MCF 10A (cell line): ENCODE measurements around the gene C16orf96. TPM values are rescaled to one million over a fixed set of nuclear protein-coding genes. Genes with fewer than 3 reads are reported as not detected.
A peak's percentile ranks its signal among the peaks of the same experiment; 100 is the strongest.

ENCODE experiments used
- BruUV-seq: library from RNA; stranded (reverse); fragments of 400-500 nt; replicated peaks from 2 replicates; lab custom pipeline; 2021; lab: Mats Ljungman, UMichigan
- CTCF ChIA-PET: fragments of 300-600 bp; sonication (Branson Sonifier 250); formaldehyde crosslinking; extraction: SDS; loops from one replicate; lab custom pipeline; 2021; ENCODE audit warnings: antibody characterized with exemption, inconsistent platforms; lab: Yijun Ruan, JAX
- POLR2A ChIA-PET: fragments of 300-600, 350-650 bp; sonication (Branson Sonifier 250); formaldehyde crosslinking; extraction: SDS; loops from one replicate; lab custom pipeline; 2020; ENCODE audit warnings: antibody characterized with exemption, inconsistent platforms; lab: Yijun Ruan, JAX
- DNase-seq: peaks from one replicate; pipeline ENCODE4 v3.0.0-alpha.2; 2018; ENCODE audit not compliant: unreplicated experiment
- H3K27ac Mint-ChIP-seq: one replicate; pipeline ENCODE4 v1.8.0; 2022; ENCODE audit warnings: mild to moderate bottlenecking, low read depth, mixed read lengths; ENCODE audit not compliant: unreplicated experiment
- H3K27me3 Mint-ChIP-seq: one replicate; pipeline ENCODE4 v1.8.0; 2022; ENCODE audit warnings: mixed read lengths; ENCODE audit not compliant: insufficient read depth, unreplicated experiment
- H3K36me3 Mint-ChIP-seq: one replicate; pipeline ENCODE4 v1.8.0; 2022; ENCODE audit warnings: mild to moderate bottlenecking, moderate library complexity, mixed read lengths; ENCODE audit not compliant: insufficient read depth, unreplicated experiment
- H3K4me1 Mint-ChIP-seq: one replicate; pipeline ENCODE4 v1.8.0; 2022; ENCODE audit warnings: mixed read lengths; ENCODE audit not compliant: insufficient read depth, unreplicated experiment
- H3K4me3 Mint-ChIP-seq: one replicate; pipeline ENCODE4 v1.8.0; 2022; ENCODE audit warnings: mild to moderate bottlenecking, moderate library complexity, mixed read lengths; ENCODE audit not compliant: unreplicated experiment
- H3K9me3 Mint-ChIP-seq: one replicate; pipeline ENCODE4 v1.8.0; 2022; ENCODE audit warnings: mixed read lengths; ENCODE audit not compliant: unreplicated experiment
- CTCF ChIP-seq: fragments of 200-600 bp; IDR thresholded peaks from one replicate; pipeline ENCODE4 v1.8.0; 2022; ENCODE audit warnings: antibody characterized with exemption, mild to moderate bottlenecking; ENCODE audit not compliant: unreplicated experiment
- intact Hi-C: fragments of 100-400 bp; cut with micrococcal nuclease; formaldehyde crosslinking; loops from 2 replicates; pipeline ENCODE4 v1.14.1; 2022
- total RNA-seq: library from RNA; stranded (reverse); gene quantifications from 2 replicates; pipeline ENCODE4 v1.2.3, GENCODE V29; 2022

Gene C16orf96
- total RNA-seq, 1 experiment from 2014 or later = not detected

GRCh38 chr16:4574919-4575705 is 19.0 kb downstream of the C16orf96 start:
- TF ChIP-seq CTCF = no peak
- no peak for DNase-seq
- BruUV-seq = no TSS peak
- Mint-ChIP-seq H3K27ac (no peak overlapping the region), H3K4me1 (peaks cover 5% of the 10 kb centered on the region), H3K36me3 (no peaks in the 10 kb centered on the region), H3K27me3 (no peaks in the 10 kb centered on the region), H3K4me3 (no peak overlapping the region), H3K9me3 (no peaks in the 10 kb centered on the region)
- ChIA-PET CTCF (interaction anchor here (1.1 to 2.5 kb wide), 3 partner anchors 10 to 69 kb away, joined by 3 to 10 read pairs (median 5); no protein-coding TSS in a partner anchor), POLR2A (no interaction called here)
- intact Hi-C loops = no loop called here

GRCh38 chr16:4576008-4576407 is 19.9 kb downstream of the C16orf96 start:
- POLR2A ChIA-PET = no interaction called here
- TF ChIP-seq CTCF = no peak
- H3K4me3 Mint-ChIP-seq = no peak overlapping the region
- DNase-seq = no peak
- no peak overlapping the region for H3K27ac Mint-ChIP-seq
- intact Hi-C loops = no loop called here
- H3K36me3 Mint-ChIP-seq = no peaks in the 10 kb centered on the region
- no peaks in the 10 kb centered on the region for H3K9me3 Mint-ChIP-seq
- H3K27me3 Mint-ChIP-seq = no peaks in the 10 kb centered on the region
- no TSS peak for BruUV-seq
- H3K4me1 Mint-ChIP-seq = peaks cover 11% of the 10 kb centered on the region
- CTCF ChIA-PET = interaction anchor here (0.6 to 2.5 kb wide), 3 partner anchors 9 to 66 kb away, joined by 3 to 10 read pairs (median 3); no protein-coding TSS in a partner anchor

- POLR2A ChIA-PET = no interaction called here
- Mint-ChIP-seq H3K36me3 (no peaks in the 10 kb centered on the region), H3K4me1 (peaks cover 11% of the 10 kb centered on the region), H3K27ac (no peak overlapping the region), H3K4me3 (no peak overlapping the region), H3K9me3 (no peaks in the 10 kb centered on the region), H3K27me3 (no peaks in the 10 kb centered on the region)
- no peak for DNase-seq
- CTCF ChIA-PET = interaction anchor here (0.7 to 1.2 kb wide), 3 partner anchors 20 to 31 kb away, joined by 3 to 6 read pairs (median 4); no protein-coding TSS in a partner anchor
- no peak for TF ChIP-seq CTCF
- intact Hi-C loops = no loop called here
- no TSS peak for BruUV-seq
Measured at GRCh38 chr16:4578961-4579530, 22.9 kb downstream of the C16orf96 start.

- peak; percentile 55 for DNase-seq
- Mint-ChIP-seq H3K27ac (peak overlapping the region; percentile 88), H3K4me1 (peaks cover 11% of the 10 kb centered on the region), H3K4me3 (no peak overlapping the region), H3K27me3 (no peaks in the 10 kb centered on the region), H3K9me3 (no peaks in the 10 kb centered on the region), H3K36me3 (no peaks in the 10 kb centered on the region)
- BruUV-seq = no TSS peak
- POLR2A ChIA-PET = interaction anchor here (0.9 to 1.2 kb wide), 4 partner anchors 34 to 106 kb away, joined by 3 to 4 read pairs (median 3); partner anchors contain the start of genes NMRAL1 and UBALD1
- no peak for TF ChIP-seq CTCF
- CTCF ChIA-PET = interaction anchor here (1.1 kb wide), 1 partner anchor 80 kb away, joined by 3 read pairs; no protein-coding TSS in a partner anchor
- intact Hi-C loops = no loop called here
Measured at GRCh38 chr16:4580250-4580649, 24.1 kb downstream of the C16orf96 start.
